Measurements from ENCODE around the gene NECAB3.

The NECAB3 gene

GRCh38 chr20:33630507-33630906, 43.7 kb downstream of the NECAB3 start:
- in situ Hi-C loops (cut with MboI; ENCODE audit: low sequenced_read_pairs, unreplicated experiment), result no loop called here
- no peak for TF ChIP-seq CTCF (IDR thresholded peaks at IDR 0.05; ENCODE audit: borderline replicate concordance, control extremely low read depth, extremely low read depth, insufficient read depth, missing control alignments)
- DNase-seq (ENCODE audit: low spot score), result no peak

- no peak for DNase-seq (ENCODE audit: low spot score)
- in situ Hi-C loops (cut with MboI; ENCODE audit: low sequenced_read_pairs, unreplicated experiment), result no loop called here
- TF ChIP-seq CTCF (IDR thresholded peaks at IDR 0.05; ENCODE audit: borderline replicate concordance, control extremely low read depth, extremely low read depth, insufficient read depth, missing control alignments), result no peak
Measured at GRCh38 chr20:33629979-33630378, 44.2 kb downstream of the NECAB3 start.

GRCh38 chr20:33629533-33629932, 44.7 kb downstream of the NECAB3 start:
- DNase-seq (ENCODE audit: low spot score), result no peak
- TF ChIP-seq CTCF (IDR thresholded peaks at IDR 0.05; ENCODE audit: borderline replicate concordance, control extremely low read depth, extremely low read depth, insufficient read depth, missing control alignments), result no peak
- in situ Hi-C loops (cut with MboI; ENCODE audit: low sequenced_read_pairs, unreplicated experiment), result no loop called here

GRCh38 chr20:33627577-33628216, 46.5 kb downstream of the NECAB3 start:
- DNase-seq (ENCODE audit: low spot score), result no peak
- in situ Hi-C loops (cut with MboI; ENCODE audit: low sequenced_read_pairs, unreplicated experiment), result no loop called here
- no peak for TF ChIP-seq CTCF (IDR thresholded peaks at IDR 0.05; ENCODE audit: borderline replicate concordance, control extremely low read depth, extremely low read depth, insufficient read depth, missing control alignments)

GRCh38 chr20:33626190-33626589, 48.0 kb downstream of the NECAB3 start:
- TF ChIP-seq CTCF (IDR thresholded peaks at IDR 0.05; ENCODE audit: borderline replicate concordance, control extremely low read depth, extremely low read depth, insufficient read depth, missing control alignments), result no peak
- no peak for DNase-seq (ENCODE audit: low spot score)
- in situ Hi-C loops (cut with MboI; ENCODE audit: low sequenced_read_pairs, unreplicated experiment), result no loop called here

GRCh38 chr20:33624399-33624798, 49.8 kb downstream of the NECAB3 start:
- TF ChIP-seq CTCF (IDR thresholded peaks at IDR 0.05; ENCODE audit: borderline replicate concordance, control extremely low read depth, extremely low read depth, insufficient read depth, missing control alignments), result no peak
- no peak for DNase-seq (ENCODE audit: low spot score)
- in situ Hi-C loops (cut with MboI; ENCODE audit: low sequenced_read_pairs, unreplicated experiment), result no loop called here

Measured in GM13976 (cell line).